Immature natural killer cell (primary cell): ENCODE measurements around the gene RAB36. TPM values are rescaled to one million over a fixed set of nuclear protein-coding genes. Genes with fewer than 3 reads are reported as not detected.

Source experiments
- DNase-seq, 3 donors: peaks; one replicate each; pipeline ENCODE4 v3.0.0; 2022; ENCODE audit warnings: mixed read lengths in 1 of 3
- H3K27ac Mint-ChIP-seq, 6 donors: one replicate each; pipeline ENCODE4 v1.8.0; 2020; ENCODE audit warnings: mixed read lengths in 6 of 6, mild to moderate bottlenecking in 5 of 6, inconsistent platforms in 4 of 6, moderate library complexity in 3 of 6
- H3K27me3 Mint-ChIP-seq, 3 donors: one replicate each; pipeline ENCODE4 v1.8.0; 2020 to 2021; ENCODE audit warnings: low read depth in 3 of 3, mild to moderate bottlenecking in 3 of 3, mixed read lengths in 3 of 3, moderate library complexity in 3 of 3, inconsistent platforms in 1 of 3
- H3K36me3 Mint-ChIP-seq, 3 donors: one replicate each; pipeline ENCODE4 v1.8.0; 2020; ENCODE audit warnings: mixed read lengths in 3 of 3, inconsistent platforms in 2 of 3, mild to moderate bottlenecking in 2 of 3
- H3K4me1 Mint-ChIP-seq, 2 donors: one replicate each; pipeline ENCODE4 v1.8.0; 2020; ENCODE audit warnings: inconsistent platforms in 2 of 2, mild to moderate bottlenecking in 2 of 2, mixed read lengths in 2 of 2, moderate library complexity in 1 of 2
- H3K4me3 Mint-ChIP-seq, 5 donors: one replicate each; pipeline ENCODE4 v1.8.0; 2020; ENCODE audit warnings: mild to moderate bottlenecking in 5 of 5, mixed read lengths in 5 of 5, inconsistent platforms in 3 of 5, moderate library complexity in 3 of 5
- H3K9me3 Mint-ChIP-seq, 6 donors: one replicate each; pipeline ENCODE4 v1.8.0; 2020; ENCODE audit warnings: mild to moderate bottlenecking in 6 of 6, mixed read lengths in 6 of 6, inconsistent platforms in 4 of 6, moderate library complexity in 3 of 6
- polyA plus RNA-seq, 3 donors: library from polyadenylated mRNA; unstranded; fragments of 300-500 nt; fragmentation: Illumina TruSeq; gene quantifications; one replicate each; pipeline ENCODE4 v1.2.3, GENCODE V29; 2021

Gene RAB36
- polyA plus RNA-seq, 3 donors from 2014 or later = 1.8 to 3.7 TPM; not detected in 1

DNA sequence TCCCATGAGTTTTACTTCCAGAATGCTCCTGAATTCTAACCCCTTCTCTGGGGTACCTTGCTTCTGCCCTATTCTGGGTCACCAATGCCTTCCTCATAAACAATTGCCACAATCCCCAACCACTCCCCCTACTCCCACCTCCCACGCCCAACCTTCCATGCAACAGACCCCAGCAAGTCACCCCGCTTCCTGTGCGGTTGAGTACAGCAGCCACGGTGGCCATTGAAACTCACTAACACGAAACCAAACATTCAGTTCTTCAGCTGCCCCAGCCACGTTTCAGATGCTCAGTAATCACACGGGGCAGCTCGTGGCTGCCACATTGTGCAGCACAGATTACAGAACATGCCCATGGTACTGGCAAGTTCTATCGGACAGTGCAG lies 31.4 kb downstream of the RAB36 start:
- Mint-ChIP-seq H3K27me3 (peaks cover 5 to 10% (median 7%) of the 10 kb centered on the region in 3 donors), H3K27ac (peak overlapping the region in 2 of 6 donors; percentile 36 to 75), H3K36me3 (peaks cover 6 to 13% (median 9%) of the 10 kb centered on the region in 3 donors), H3K4me3 (no peak overlapping the region), H3K4me1 (peaks cover 18 to 20% of the 10 kb centered on the region in 2 donors), H3K9me3 (peaks cover 0 to 16% (median 11%) of the 10 kb centered on the region in 6 donors)
- no peak for DNase-seq

DNA sequence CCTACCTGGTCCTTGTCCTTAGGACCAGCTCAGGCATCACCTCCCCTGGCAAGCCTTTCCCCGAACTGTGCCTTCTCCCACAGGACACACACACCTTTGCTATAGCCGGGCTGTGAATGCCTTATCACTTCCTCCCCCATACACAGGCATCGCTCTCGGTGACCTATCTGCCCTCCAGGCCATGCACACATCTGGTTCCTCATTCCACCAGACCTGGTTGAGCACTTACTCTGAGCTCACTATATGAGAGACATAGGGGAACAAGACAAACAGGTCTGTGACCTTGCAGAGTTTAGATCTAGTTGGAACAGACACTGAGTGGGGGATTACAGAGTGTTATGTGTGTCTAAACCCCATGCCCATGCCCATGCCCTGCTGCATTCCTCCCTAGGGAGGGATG lies 31.9 kb downstream of the RAB36 start:
- H3K4me3 Mint-ChIP-seq = no peak overlapping the region
- DNase-seq = no peak
- peak overlapping the region in 1 of 6 donors; percentile 36 for H3K27ac Mint-ChIP-seq
- H3K4me1 Mint-ChIP-seq = peaks cover 23 to 26% of the 10 kb centered on the region in 2 donors
- H3K27me3 Mint-ChIP-seq = peaks cover 9 to 11% (median 10%) of the 10 kb centered on the region in 3 donors
- H3K9me3 Mint-ChIP-seq = peaks cover 0 to 16% (median 11%) of the 10 kb centered on the region in 6 donors
- H3K36me3 Mint-ChIP-seq = peaks cover 6 to 13% (median 9%) of the 10 kb centered on the region in 3 donors

DNA sequence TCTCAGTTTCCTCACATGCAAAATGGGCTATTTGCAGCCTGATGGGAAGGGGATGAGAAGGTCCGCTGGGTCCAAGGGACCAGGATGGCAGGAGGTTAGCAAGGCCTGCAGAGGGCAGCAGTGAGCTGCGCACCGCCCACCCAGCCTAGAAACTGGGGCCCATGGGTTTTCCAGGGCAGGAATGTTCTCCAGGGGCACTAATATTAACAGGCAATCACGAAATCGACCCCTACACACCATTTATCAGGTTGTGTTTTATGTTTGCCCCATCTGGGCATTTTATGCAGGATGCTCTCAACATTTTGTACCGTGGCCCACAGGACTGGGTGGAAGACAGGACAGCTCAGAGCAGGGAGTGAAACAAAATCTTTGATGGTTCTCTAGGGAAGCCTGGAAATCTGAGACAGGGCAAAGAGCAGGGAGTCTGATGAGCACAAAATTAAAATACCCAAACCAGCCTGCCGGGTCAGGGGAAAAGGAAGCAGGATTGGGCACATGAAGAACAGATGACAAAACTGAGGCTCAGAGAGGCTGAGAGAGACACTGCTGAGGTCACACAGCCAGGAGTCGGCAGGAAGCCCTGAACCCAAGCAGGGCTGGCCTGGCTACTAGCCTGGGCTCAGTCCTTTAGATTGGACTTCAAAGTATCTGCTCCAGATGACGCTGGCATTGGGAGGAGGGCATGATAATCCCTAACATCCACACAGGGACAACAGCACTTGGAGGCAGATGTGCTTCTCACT lies 33.4 kb downstream of the RAB36 start:
- Mint-ChIP-seq H3K4me3 (peak overlapping the region; percentile 68 to 81 (median 75)), H3K36me3 (peaks cover 6 to 17% (median 9%) of the 10 kb centered on the region in 3 donors), H3K9me3 (peaks cover 0 to 16% (median 11%) of the 10 kb centered on the region in 6 donors), H3K4me1 (peaks cover 38 to 41% of the 10 kb centered on the region in 2 donors), H3K27me3 (peaks cover 12 to 13% (median 12%) of the 10 kb centered on the region in 3 donors), H3K27ac (peak overlapping the region; percentile 36 to 90 (median 87))
- peak; percentile 64 to 68 (median 67) for DNase-seq

DNA sequence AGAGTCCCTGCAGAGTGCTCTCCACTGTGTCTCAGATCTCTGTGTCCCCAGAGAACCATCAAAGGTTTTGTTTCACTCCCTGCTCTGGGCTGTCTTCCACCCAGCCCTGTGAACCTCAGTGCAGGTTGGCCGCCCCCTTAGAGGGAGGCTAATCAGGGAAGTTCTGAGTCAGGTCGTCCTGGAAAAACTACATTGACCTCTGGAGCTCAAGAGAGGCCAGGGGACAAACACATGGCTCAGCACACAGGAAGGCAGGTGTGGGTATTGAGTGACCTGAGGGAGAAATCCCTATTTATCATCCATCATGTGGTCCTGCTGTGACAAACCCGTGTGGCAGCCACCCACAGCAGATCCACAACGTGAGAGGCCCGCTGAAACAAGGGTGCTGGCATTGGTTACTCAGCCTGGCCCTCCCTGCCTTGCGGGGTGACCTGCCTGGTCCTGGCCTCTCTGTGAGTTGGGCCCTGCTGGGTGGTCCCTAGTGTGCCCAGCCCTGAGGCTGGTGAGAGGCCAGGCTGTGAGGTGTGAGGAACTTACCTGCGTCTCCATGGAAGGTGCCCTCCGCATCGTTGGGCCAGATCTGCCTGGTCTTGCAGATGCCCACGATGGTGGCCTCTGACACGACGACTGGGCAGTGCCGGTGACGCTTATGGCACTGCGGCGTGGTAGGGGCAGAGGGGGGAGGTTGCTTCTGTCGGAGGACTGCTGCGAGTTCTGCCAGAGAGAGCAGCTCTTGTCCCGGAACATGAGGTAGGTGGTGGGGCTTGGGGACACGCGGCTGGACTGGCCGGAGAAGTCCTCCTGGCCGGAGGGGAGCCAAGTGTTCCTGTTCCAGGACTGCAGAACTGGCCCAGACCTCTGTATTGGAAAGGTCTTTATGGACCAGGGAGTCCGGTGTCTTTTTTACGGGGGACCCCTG lies 34.4 kb downstream of the RAB36 start:
- Mint-ChIP-seq H3K4me1 (peaks cover 47% of the 10 kb centered on the region in 2 donors), H3K9me3 (peaks cover 0 to 16% (median 11%) of the 10 kb centered on the region in 6 donors), H3K27ac (peak overlapping the region; percentile 80 to 90 (median 88)), H3K4me3 (peak overlapping the region; percentile 74 to 82 (median 79)), H3K27me3 (peaks cover 9 to 18% (median 12%) of the 10 kb centered on the region in 3 donors), H3K36me3 (peaks cover 6 to 17% (median 9%) of the 10 kb centered on the region in 3 donors)
- no peak for DNase-seq

DNA sequence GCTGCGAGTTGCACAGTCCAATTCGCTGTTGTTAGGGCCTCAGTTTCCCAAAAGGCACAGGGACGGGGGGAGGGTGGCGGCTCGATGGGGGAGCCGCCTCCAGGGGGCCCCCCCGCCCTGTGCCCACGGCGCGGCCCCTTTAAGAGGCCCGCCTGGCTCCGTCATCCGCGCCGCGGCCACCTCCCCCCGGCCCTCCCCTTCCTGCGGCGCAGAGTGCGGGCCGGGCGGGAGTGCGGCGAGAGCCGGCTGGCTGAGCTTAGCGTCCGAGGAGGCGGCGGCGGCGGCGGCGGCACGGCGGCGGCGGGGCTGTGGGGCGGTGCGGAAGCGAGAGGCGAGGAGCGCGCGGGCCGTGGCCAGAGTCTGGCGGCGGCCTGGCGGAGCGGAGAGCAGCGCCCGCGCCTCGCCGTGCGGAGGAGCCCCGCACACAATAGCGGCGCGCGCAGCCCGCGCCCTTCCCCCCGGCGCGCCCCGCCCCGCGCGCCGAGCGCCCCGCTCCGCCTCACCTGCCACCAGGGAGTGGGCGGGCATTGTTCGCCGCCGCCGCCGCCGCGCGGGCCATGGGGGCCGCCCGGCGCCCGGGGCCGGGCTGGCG lies 35.1 kb downstream of the RAB36 start, which contains the start of gene BCR:
BCR (plus strand) TSS at position 209 of the 592 bp plus-strand sequence. CDS start 452 bp downstream, outside the sequence.
- peaks cover 9 to 25% (median 12%) of the 10 kb centered on the region in 3 donors for H3K27me3 Mint-ChIP-seq
- peaks cover 53 to 54% of the 10 kb centered on the region in 2 donors for H3K4me1 Mint-ChIP-seq
- H3K9me3 Mint-ChIP-seq = peaks cover 0 to 16% (median 11%) of the 10 kb centered on the region in 6 donors

DNA sequence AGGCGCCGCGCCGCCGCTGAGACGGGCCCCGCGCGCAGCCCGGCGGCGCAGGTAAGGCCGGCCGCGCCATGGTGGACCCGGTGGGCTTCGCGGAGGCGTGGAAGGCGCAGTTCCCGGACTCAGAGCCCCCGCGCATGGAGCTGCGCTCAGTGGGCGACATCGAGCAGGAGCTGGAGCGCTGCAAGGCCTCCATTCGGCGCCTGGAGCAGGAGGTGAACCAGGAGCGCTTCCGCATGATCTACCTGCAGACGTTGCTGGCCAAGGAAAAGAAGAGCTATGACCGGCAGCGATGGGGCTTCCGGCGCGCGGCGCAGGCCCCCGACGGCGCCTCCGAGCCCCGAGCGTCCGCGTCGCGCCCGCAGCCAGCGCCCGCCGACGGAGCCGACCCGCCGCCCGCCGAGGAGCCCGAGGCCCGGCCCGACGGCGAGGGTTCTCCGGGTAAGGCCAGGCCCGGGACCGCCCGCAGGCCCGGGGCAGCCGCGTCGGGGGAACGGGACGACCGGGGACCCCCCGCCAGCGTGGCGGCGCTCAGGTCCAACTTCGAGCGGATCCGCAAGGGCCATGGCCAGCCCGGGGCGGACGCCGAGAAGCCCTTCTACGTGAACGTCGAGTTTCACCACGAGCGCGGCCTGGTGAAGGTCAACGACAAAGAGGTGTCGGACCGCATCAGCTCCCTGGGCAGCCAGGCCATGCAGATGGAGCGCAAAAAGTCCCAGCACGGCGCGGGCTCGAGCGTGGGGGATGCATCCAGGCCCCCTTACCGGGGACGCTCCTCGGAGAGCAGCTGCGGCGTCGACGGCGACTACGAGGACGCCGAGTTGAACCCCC lies 35.8 kb downstream of the RAB36 start:
- Mint-ChIP-seq H3K36me3 (peaks cover 6 to 13% (median 6%) of the 10 kb centered on the region in 3 donors), H3K4me3 (peak overlapping the region; percentile 95 to 97 (median 97)), H3K4me1 (peaks cover 59 to 60% of the 10 kb centered on the region in 2 donors), H3K9me3 (peaks cover 0 to 12% (median 9%) of the 10 kb centered on the region in 6 donors), H3K27me3 (peaks cover 9 to 31% (median 13%) of the 10 kb centered on the region in 3 donors), H3K27ac (peak overlapping the region; percentile 91 to 96 (median 95))
- peak; percentile 34 to 43 (median 38) for DNase-seq

More for the DNA sequence above, 35.1 kb downstream of the RAB36 start, which contains the start of gene BCR:
- Mint-ChIP-seq H3K4me3 (peak within 1 kb of the TSS; percentile 95 to 97 (median 97)), H3K27ac (peak within 1 kb of the TSS; percentile 80 to 96 (median 92)), H3K36me3 (peaks cover 6 to 17% (median 9%) of the 10 kb centered on the region in 3 donors)
- peak; percentile 72 to 79 (median 79) for DNase-seq

DNA sequence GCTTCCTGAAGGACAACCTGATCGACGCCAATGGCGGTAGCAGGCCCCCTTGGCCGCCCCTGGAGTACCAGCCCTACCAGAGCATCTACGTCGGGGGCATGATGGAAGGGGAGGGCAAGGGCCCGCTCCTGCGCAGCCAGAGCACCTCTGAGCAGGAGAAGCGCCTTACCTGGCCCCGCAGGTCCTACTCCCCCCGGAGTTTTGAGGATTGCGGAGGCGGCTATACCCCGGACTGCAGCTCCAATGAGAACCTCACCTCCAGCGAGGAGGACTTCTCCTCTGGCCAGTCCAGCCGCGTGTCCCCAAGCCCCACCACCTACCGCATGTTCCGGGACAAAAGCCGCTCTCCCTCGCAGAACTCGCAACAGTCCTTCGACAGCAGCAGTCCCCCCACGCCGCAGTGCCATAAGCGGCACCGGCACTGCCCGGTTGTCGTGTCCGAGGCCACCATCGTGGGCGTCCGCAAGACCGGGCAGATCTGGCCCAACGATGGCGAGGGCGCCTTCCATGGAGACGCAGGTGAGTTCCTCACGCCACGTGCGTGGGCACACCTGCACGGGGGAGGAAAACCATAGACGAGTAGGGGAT lies 36.5 kb downstream of the RAB36 start:
- peaks cover 66 to 67% of the 10 kb centered on the region in 2 donors for H3K4me1 Mint-ChIP-seq
- H3K36me3 Mint-ChIP-seq = peaks cover 0 to 7% (median 0%) of the 10 kb centered on the region in 3 donors
- H3K4me3 Mint-ChIP-seq = peak overlapping the region; percentile 95 to 97 (median 97)
- peaks cover 0 to 4% (median 2%) of the 10 kb centered on the region in 6 donors for H3K9me3 Mint-ChIP-seq
- H3K27ac Mint-ChIP-seq = peak overlapping the region; percentile 91 to 96 (median 95)
- H3K27me3 Mint-ChIP-seq = peaks cover 9 to 30% (median 14%) of the 10 kb centered on the region in 3 donors
- no peak for DNase-seq

DNA sequence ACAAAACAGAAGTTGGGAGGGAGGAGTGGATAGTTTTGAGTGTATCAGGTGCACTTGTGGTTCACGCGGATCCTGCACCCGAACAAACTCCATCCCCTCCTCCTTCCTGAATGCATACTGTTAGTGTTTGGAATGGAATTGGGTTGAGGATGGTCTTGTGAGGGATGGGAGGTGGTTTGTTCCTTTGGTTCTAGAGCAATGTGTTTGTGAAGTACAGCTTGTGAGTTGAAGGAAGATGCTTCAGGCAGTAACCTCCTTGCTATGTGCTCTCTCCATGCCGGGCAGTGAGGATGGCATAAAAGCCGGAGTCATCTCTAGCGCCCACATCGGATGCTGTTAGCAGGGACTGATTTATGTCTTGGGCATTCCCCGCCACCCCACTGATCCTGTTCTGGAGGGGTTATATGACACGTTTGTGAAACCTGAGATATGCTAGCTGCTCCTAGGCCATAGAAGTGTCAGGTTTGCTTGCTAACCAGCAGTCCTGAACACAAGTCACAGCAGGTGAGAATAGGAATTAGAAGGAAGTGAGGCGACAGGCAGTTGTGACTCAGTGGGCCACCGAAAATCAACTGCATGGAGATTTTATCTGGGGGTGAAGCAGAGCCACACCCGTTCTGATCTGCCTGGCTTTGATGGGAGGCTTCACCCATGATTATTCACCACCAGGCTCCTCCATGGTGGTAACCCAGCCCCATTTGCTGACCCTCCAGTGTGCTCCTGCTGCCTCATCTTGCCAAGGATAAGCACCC lies 37.2 kb downstream of the RAB36 start:
- Mint-ChIP-seq H3K4me3 (peak overlapping the region; percentile 95 to 97 (median 97)), H3K27ac (peak overlapping the region; percentile 91 to 96 (median 95)), H3K27me3 (peaks cover 9 to 30% (median 14%) of the 10 kb centered on the region in 3 donors), H3K9me3 (no peaks in the 10 kb centered on the region), H3K36me3 (peaks cover 0 to 3% (median 0%) of the 10 kb centered on the region in 3 donors), H3K4me1 (peaks cover 73% of the 10 kb centered on the region in 2 donors)
- DNase-seq = peak; percentile 43 to 53 (median 43)

DNA sequence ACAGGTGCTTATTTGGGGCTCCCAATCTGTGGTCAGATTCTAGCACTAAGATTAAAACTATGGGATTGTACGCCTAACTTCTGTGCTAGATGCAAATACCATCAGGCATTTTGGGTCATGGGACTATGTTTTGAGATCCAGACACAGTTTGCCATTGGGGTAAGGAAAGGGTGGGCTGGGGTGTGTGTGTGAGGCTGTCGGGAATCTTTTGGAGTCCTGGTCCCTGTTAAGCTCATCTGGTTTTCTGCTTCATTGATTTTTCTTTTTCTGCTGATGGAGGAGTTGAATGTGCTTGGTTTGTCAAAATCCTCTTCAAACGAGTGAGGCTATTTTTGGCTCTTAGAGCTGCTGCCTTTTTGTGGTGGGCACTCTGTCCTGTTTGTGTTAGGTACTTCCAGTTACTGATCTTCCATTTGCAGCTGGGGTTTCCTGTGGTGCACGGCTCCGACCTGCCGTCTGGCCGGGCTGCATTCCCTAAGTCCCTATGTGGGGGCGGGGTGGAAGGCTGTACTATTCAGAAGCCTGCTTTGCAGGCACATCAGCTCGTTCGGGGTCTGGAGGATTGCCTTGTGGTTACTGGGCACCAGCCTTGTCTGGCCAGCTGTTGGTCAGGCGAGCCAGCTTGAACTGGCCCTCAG lies 37.9 kb downstream of the RAB36 start:
- Mint-ChIP-seq H3K36me3 (peaks cover 0 to 7% (median 0%) of the 10 kb centered on the region in 3 donors), H3K4me3 (peak overlapping the region; percentile 95 to 97 (median 97)), H3K9me3 (no peaks in the 10 kb centered on the region), H3K4me1 (peaks cover 80% of the 10 kb centered on the region in 2 donors), H3K27ac (peak overlapping the region; percentile 91 to 96 (median 95)), H3K27me3 (peaks cover 9 to 30% (median 14%) of the 10 kb centered on the region in 3 donors)
- no peak for DNase-seq

DNA sequence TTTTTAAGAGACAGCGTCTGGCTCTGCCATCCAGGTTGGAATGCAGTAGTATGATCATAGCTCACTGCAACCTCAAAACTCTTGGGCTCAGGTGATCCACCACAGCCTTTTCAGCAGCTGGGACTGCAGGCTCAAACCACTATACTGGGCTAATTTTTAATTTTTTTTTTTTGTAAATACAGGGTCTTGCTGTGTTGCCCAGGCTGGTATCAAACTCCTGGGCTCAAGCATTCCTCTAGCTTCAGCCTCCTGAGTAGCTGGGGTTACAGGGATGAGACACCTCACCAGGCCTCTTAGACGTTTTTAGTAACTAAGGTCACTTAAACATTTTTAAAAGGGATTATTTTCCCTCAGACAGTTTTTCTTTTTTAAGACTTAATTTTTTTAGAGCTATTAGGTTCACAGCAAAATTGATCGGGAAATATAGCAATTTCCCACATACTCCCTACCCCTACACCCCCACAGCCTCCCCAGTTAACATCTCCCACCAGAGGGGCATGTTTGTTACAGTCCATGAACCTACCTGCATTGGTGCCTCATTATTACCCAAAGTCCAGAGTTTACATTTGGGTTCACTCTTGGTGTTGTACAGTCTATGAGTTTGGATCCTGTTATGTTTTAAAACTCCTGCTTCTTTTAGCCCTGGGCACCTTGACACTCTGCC lies 39.0 kb downstream of the RAB36 start:
- Mint-ChIP-seq H3K4me1 (peaks cover 77 to 78% of the 10 kb centered on the region in 2 donors), H3K27me3 (peaks cover 7 to 26% (median 14%) of the 10 kb centered on the region in 3 donors), H3K27ac (peak overlapping the region; percentile 91 to 98 (median 94)), H3K36me3 (peaks cover 0 to 7% (median 3%) of the 10 kb centered on the region in 3 donors), H3K9me3 (no peaks in the 10 kb centered on the region), H3K4me3 (peak overlapping the region; percentile 95 to 97 (median 97))
- no peak for DNase-seq
